Measurements from ENCODE around the gene WDR27.

GRCh38 chr6:169666441-169666840 is 35.4 kb downstream of the WDR27 start:
- no peak for TF ChIP-seq CTCF (IDR thresholded peaks at IDR 0.05 in 4 of 5, conservative IDR thresholded peaks at IDR 0.05 in 1 of 5)
- TF ChIP-seq POLR2A (IDR thresholded peaks at IDR 0.05), result no peak

Measured in gastrocnemius medialis (tissue), 4 donors.